ACC112 (cell line): ENCODE results near the gene NUP188.
"Not testable (repeated sequence)": the region's sequence is repeated elsewhere in the genome, so short reads cannot be mapped to it uniquely, and the experiment has no call there.

Experiments used
- H2AFZ ChIP-seq: fragments of 200-600 bp; sonication (generic); one replicate; pipeline ENCODE4 v1.6.0; 2017; ENCODE audit warnings: antibody characterized with exemption, low read length; ENCODE audit not compliant: unreplicated experiment
- H3K27ac ChIP-seq: fragments of 200-600 bp; sonication (generic); 2 replicates; pipeline ENCODE4 v1.5.1; 2014; ENCODE audit warnings: low read depth, mild to moderate bottlenecking, antibody characterized with exemption, low read length, moderate library complexity
- H3K27me3 ChIP-seq: fragments of 200-600 bp; sonication (generic); 2 replicates; pipeline ENCODE4 v1.6.1; 2014; ENCODE audit warnings: mild to moderate bottlenecking, antibody characterized with exemption, low read length, moderate library complexity, mixed read lengths; ENCODE audit not compliant: insufficient read depth
- H3K36me3 ChIP-seq: fragments of 200-600 bp; sonication (generic); 2 replicates; pipeline ENCODE4 v1.6.1; 2016; ENCODE audit warnings: mild to moderate bottlenecking, antibody characterized with exemption, low read length, moderate library complexity, mixed read lengths; ENCODE audit not compliant: insufficient read depth
- H3K4me1 ChIP-seq: fragments of 200-600 bp; sonication (generic); one replicate; pipeline ENCODE4 v1.6.1; 2016; ENCODE audit warnings: low read length, mixed read lengths; ENCODE audit not compliant: insufficient read depth, unreplicated experiment, control insufficient read depth
- H3K4me3 ChIP-seq: fragments of 200-600 bp; sonication (generic); 2 replicates; pipeline ENCODE4 v1.5.1; 2014; ENCODE audit warnings: mild to moderate bottlenecking, low read depth, low read length
- H3K79me2 ChIP-seq: fragments of 200-600 bp; sonication (generic); one replicate; pipeline ENCODE4 v1.6.0; 2016; ENCODE audit warnings: low read length; ENCODE audit not compliant: control insufficient read depth, unreplicated experiment, insufficient read depth

Gene NUP188

GRCh38 chr9:128946571-128947276, 775 bp upstream of the NUP188 start:
- Histone ChIP-seq H3K27ac (peak overlapping the region; percentile 81; the same call in 1 of the 2 replicates), H2AFZ (peak overlapping the region; percentile 92), H3K79me2 (peaks cover 26% of the 10 kb centered on the region), H3K36me3 (peaks cover 7% of the 10 kb centered on the region; the same call in 1 of the 2 replicates), H3K4me3 (peak overlapping the region; percentile 82), H3K27me3 (no peaks in the 10 kb centered on the region), H3K4me1 (peaks cover 11% of the 10 kb centered on the region)

GRCh38 chr9:128947277-128947526, 297 bp upstream of the NUP188 start:
- H3K27me3 ChIP-seq, result no peaks in the 10 kb centered on the region
- H3K4me1 ChIP-seq, result peaks cover 11% of the 10 kb centered on the region
- peak overlapping the region; percentile 82 for H3K4me3 ChIP-seq
- peak overlapping the region; percentile 81 for H3K27ac ChIP-seq
- peaks cover 7% of the 10 kb centered on the region; the same call in 1 of the 2 replicates for H3K36me3 ChIP-seq
- peaks cover 26% of the 10 kb centered on the region for H3K79me2 ChIP-seq
- peak overlapping the region; percentile 92 for H2AFZ ChIP-seq

- H3K79me2 ChIP-seq, H3K27ac ChIP-seq, H3K4me1 ChIP-seq, H3K27me3 ChIP-seq, H3K4me3 ChIP-seq, H2AFZ ChIP-seq: not testable (repeated sequence)
- peaks cover 27% of the 10 kb centered on the region for H3K36me3 ChIP-seq
Measured at GRCh38 chr9:128961403-128961802, 13.9 kb downstream of the NUP188 start.

DNA sequence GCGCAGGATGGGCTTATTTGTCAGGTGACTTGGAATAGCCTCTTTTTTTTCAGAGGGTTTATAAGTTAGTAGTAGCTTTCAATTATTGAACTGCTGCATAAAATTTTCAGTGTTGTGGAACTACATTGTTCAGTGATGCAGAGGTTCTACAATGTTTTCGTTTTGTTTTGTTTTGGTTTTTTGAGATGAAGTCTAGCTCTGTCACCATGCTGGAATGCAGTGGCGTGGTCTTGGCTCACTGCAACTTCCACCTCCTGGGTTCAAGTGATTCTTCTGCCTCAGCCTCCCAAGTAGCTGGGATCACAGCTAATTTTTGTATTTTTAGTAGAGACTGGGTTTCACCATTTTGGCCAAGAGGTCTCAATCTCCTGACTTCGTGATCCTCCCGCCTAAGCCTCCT, 22.0 kb downstream of the NUP188 start:
- Histone ChIP-seq H3K4me1 (peaks cover 23% of the 10 kb centered on the region), H3K4me3 (no peak overlapping the region), H3K27ac (peak overlapping the region; percentile 55), H3K36me3 (peaks cover 32% of the 10 kb centered on the region), H3K79me2 (peaks cover 3% of the 10 kb centered on the region), H2AFZ (no peak overlapping the region), H3K27me3 (no peaks in the 10 kb centered on the region)

DNA sequence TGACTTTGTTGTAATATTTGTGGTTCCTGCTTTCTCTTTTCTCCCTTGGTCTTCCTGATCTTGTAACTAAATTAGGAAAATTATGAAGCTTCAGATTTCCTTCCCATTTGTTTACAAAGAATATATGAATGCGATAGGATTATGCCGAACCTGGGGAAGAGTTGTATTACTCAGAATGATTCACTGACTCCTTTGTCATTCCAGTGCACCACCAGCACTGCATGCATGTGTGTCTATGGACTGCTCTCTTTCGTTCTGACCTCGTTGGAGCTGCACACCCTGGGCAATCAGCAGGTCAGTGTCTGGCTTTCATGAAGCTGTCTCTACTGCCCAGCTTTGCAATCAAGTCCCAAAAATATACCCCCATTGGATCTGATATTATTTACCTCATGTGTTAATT, 25.5 kb downstream of the NUP188 start:
- peaks cover 3% of the 10 kb centered on the region for H3K79me2 ChIP-seq
- peaks cover 23% of the 10 kb centered on the region for H3K4me1 ChIP-seq
- H3K36me3 ChIP-seq, result peaks cover 46% of the 10 kb centered on the region
- H2AFZ ChIP-seq, result no peak overlapping the region
- no peaks in the 10 kb centered on the region for H3K27me3 ChIP-seq
- peak overlapping the region; percentile 52 for H3K27ac ChIP-seq
- H3K4me3 ChIP-seq, result peak overlapping the region; percentile 22; the same call in 1 of the 2 replicates

GRCh38 chr9:128979111-128979510, 31.6 kb downstream of the NUP188 start:
- H3K36me3 ChIP-seq, result peaks cover 45% of the 10 kb centered on the region
- no peaks in the 10 kb centered on the region for H3K27me3 ChIP-seq
- H3K27ac ChIP-seq, result no peak overlapping the region
- no peak overlapping the region for H2AFZ ChIP-seq
- no peak overlapping the region for H3K4me3 ChIP-seq
- no peaks in the 10 kb centered on the region for H3K79me2 ChIP-seq
- H3K4me1 ChIP-seq, result no peaks in the 10 kb centered on the region

DNA sequence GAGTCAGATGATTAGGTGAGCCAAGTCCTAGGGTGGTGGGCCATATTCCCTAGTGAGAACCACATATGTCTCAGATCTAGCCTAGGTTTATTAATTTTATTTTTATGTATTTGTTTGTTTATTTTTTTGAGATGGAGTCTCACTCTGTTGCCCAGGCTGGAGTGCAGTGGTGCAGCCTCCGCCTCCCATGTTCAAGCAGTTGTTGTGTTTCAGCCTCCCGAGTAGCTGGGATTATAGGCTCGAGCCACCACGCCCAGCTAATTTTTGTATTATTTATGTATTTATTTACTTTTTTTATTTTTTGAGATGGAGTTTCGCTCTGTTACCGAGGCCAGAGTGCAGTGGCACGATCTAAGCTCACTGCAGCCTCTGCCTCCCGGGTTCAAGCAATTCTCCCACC, 36.0 kb downstream of the NUP188 start:
- H3K36me3 ChIP-seq, result peaks cover 46% of the 10 kb centered on the region
- H3K4me3 ChIP-seq, result no peak overlapping the region
- no peak overlapping the region for H2AFZ ChIP-seq
- H3K4me1 ChIP-seq, result peaks cover 14% of the 10 kb centered on the region
- H3K27me3 ChIP-seq, result no peaks in the 10 kb centered on the region
- H3K27ac ChIP-seq, result no peak overlapping the region
- H3K79me2 ChIP-seq, result no peaks in the 10 kb centered on the region

- Histone ChIP-seq H3K27me3 (no peaks in the 10 kb centered on the region), H3K79me2 (no peaks in the 10 kb centered on the region), H3K36me3 (peaks cover 24% of the 10 kb centered on the region), H3K4me1 (peaks cover 14% of the 10 kb centered on the region), H2AFZ (no peak overlapping the region), H3K4me3 (no peak overlapping the region), H3K27ac (no peak overlapping the region)
Measured at GRCh38 chr9:128986671-128987070, 39.2 kb downstream of the NUP188 start.

- H3K36me3 ChIP-seq, result peaks cover 24% of the 10 kb centered on the region
Measured at GRCh38 chr9:128987805-128988204, 40.3 kb downstream of the NUP188 start.

DNA sequence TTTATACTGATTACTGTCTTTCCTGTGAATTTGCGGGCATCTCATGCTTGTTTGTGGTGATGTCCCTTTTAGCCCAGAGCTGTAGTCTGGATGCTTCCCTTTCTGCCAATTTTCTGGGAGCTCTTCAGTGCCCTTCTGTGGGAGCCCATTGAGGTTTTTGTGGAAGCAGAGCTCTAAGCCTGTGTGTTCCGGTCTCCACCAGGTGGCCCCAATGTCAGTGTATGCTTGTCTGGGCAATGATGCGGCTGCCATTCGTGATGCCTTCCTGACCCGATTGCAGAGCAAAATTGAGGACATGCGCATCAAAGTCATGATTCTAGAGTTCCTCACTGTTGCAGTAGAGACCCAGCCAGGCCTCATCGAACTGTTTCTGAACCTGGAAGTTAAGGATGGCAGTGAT, 45.5 kb downstream of the NUP188 start:
- Histone ChIP-seq H3K79me2 (no peaks in the 10 kb centered on the region), H3K4me3 (no peak overlapping the region), H3K27ac (no peak overlapping the region), H3K36me3 (peaks cover 41% of the 10 kb centered on the region), H3K4me1 (peaks cover 5% of the 10 kb centered on the region), H3K27me3 (no peaks in the 10 kb centered on the region), H2AFZ (no peak overlapping the region)

More at GRCh38 chr9:128987805-128988204, 40.3 kb downstream of the NUP188 start:
- H3K4me3 ChIP-seq, result peak overlapping the region; percentile 23; the same call in 1 of the 2 replicates
- no peaks in the 10 kb centered on the region for H3K27me3 ChIP-seq
- H3K27ac ChIP-seq, result peak overlapping the region; percentile 83
- no peak overlapping the region for H2AFZ ChIP-seq
- H3K4me1 ChIP-seq, result peaks cover 14% of the 10 kb centered on the region
- no peaks in the 10 kb centered on the region for H3K79me2 ChIP-seq

GRCh38 chr9:128995791-128996190, 48.3 kb downstream of the NUP188 start:
- H2AFZ ChIP-seq, result no peak overlapping the region
- no peak overlapping the region for H3K4me3 ChIP-seq
- peaks cover 41% of the 10 kb centered on the region for H3K36me3 ChIP-seq
- no peaks in the 10 kb centered on the region for H3K4me1 ChIP-seq
- no peaks in the 10 kb centered on the region for H3K27me3 ChIP-seq
- H3K79me2 ChIP-seq, result no peaks in the 10 kb centered on the region
- H3K27ac ChIP-seq, result no peak overlapping the region
